HepG2 (cell line): ENCODE data around the gene CNGA3. TPM values are rescaled to one million over a fixed set of nuclear protein-coding genes. Genes with fewer than 3 reads are reported as not detected.
A peak's percentile ranks its signal among the peaks of the same experiment; 100 is the strongest.

ENCODE experiments used
- CBX2 ChIP-seq, 2 experiments: fragments of 200-600 bp in 1 of 2; sonication (generic); formaldehyde crosslinking in 1 of 2; IDR thresholded peaks; 2 replicates each; pipeline versions ENCODE4 v1.7.0 to v1.8.1; 2018 to 2022; ENCODE audit warnings: low read depth in 2 of 2, low read length in 1 of 2, mild to moderate bottlenecking in 1 of 2, missing genetic modification reagents in 1 of 2
- CENPT ChIP-seq: sonication (generic); formaldehyde crosslinking; IDR thresholded peaks from 2 replicates; pipeline ENCODE4 v1.8.0; 2022; ENCODE audit warnings: low read depth, mild to moderate bottlenecking, moderate library complexity, missing genetic modification reagents
- ETV5 ChIP-seq: IDR thresholded peaks from 2 replicates; pipeline ENCODE4 v1.6.1; 2018; ENCODE audit warnings: missing biosample characterization, missing genetic modification reagents, inconsistent platforms, borderline replicate concordance
- HNF4A ChIP-seq: sonication (generic); formaldehyde crosslinking; IDR thresholded peaks from 2 replicates; pipeline ENCODE4 v1.4.0; 2020; ENCODE audit warnings: missing genetic modification reagents
- JDP2 ChIP-seq: sonication (generic); formaldehyde crosslinking; IDR thresholded peaks from 2 replicates; pipeline ENCODE4 v1.8.1; 2022; ENCODE audit warnings: missing genetic modification reagents, borderline replicate concordance
- KDM2A ChIP-seq: sonication (generic); formaldehyde crosslinking; IDR thresholded peaks from 2 replicates; pipeline ENCODE4 v1.4.0; 2020; ENCODE audit warnings: low read depth, missing genetic modification reagents, borderline replicate concordance
- KLF16 ChIP-seq, 2 experiments: sonication (generic) in 1 of 2; formaldehyde crosslinking in 1 of 2; IDR thresholded peaks; 2 replicates each; pipeline versions ENCODE4 v1.6.1 to v1.8.0; 2016 to 2023; ENCODE audit warnings: missing genetic modification reagents in 2 of 2, missing compliant biosample characterization in 1 of 2
- MAFK ChIP-seq, 2 experiments: IDR thresholded peaks in 1 of 2; conservative IDR thresholded peaks in 1 of 2; 2 replicates each; pipeline ENCODE4 v1.6.1; 2011; ENCODE audit warnings: improper control_type of control experiment in 2 of 2, low read length in 2 of 2
- MTA1 ChIP-seq: sonication (generic); formaldehyde crosslinking; IDR thresholded peaks from 2 replicates; pipeline ENCODE4 v1.4.0; 2020; ENCODE audit warnings: missing genetic modification reagents, mild to moderate bottlenecking, borderline replicate concordance
- NFKBIZ ChIP-seq: IDR thresholded peaks from 2 replicates; pipeline ENCODE4 v1.6.1; 2018; ENCODE audit warnings: missing genetic modification reagents, missing compliant biosample characterization
- SKI ChIP-seq: fragments of 450-650 bp; IDR thresholded peaks from one replicate; pipeline ENCODE4 v1.6.1; 2018; ENCODE audit warnings: mild to moderate bottlenecking; ENCODE audit not compliant: partially characterized antibody
- ZBTB7A ChIP-seq: sonication (generic); formaldehyde crosslinking; IDR thresholded peaks from 2 replicates; pipeline ENCODE4 v1.8.0; 2022; ENCODE audit warnings: mild to moderate bottlenecking, missing genetic modification reagents
- ZFP36 ChIP-seq: fragments of 150-350 bp; IDR thresholded peaks from 2 replicates; pipeline ENCODE4 v1.6.1; 2018; ENCODE audit warnings: borderline replicate concordance, low read length, low read depth; ENCODE audit not compliant: partially characterized antibody
- ZMYM2 ChIP-seq: sonication (generic); formaldehyde crosslinking; IDR thresholded peaks from 2 replicates; pipeline ENCODE4 v1.8.0; 2022; ENCODE audit warnings: mild to moderate bottlenecking, missing genetic modification reagents
- ZNF790 ChIP-seq: sonication (generic); formaldehyde crosslinking; IDR thresholded peaks from 2 replicates; pipeline ENCODE4 v1.8.0; 2022; ENCODE audit warnings: missing genetic modification reagents, mild to moderate bottlenecking, borderline replicate concordance
- polyA plus RNA-seq, 8 experiments: library from polyadenylated mRNA; depleted of rRNA in 3 of 8; stranded (reverse) in 7 of 8; unstranded in 1 of 8; fragments of >200 nt; fragmentation: Illumina TruSeq in 4 of 8; extraction: Trizol in 4 of 8; gene quantifications; 2 replicates each; pipeline versions ENCODE4 v1.2.1 to v1.2.3, GENCODE V29; 2011 to 2016; ENCODE audit warnings: low read depth in 4 of 8, missing spikeins in 1 of 8, mixed read lengths in 1 of 8; ENCODE audit not compliant: insufficient read depth in 1 of 8
- total RNA-seq, 5 experiments: library from RNA; depleted of rRNA; stranded (reverse); fragments of >200 nt; fragmentation: Illumina TruSeq; extraction: Trizol; gene quantifications; 2 replicates each; pipeline ENCODE4 v1.2.3, GENCODE V29; 2016; ENCODE audit warnings: low read depth in 1 of 5
- TF ChIP-seq, protein P1 (sequence below): IDR thresholded peaks from 2 replicates; pipeline ENCODE4 v1.6.1; 2012; ENCODE audit warnings: low read depth, low read length, improper control_type of control experiment
- TF ChIP-seq, protein P2 (sequence below): sonication (generic); formaldehyde crosslinking; IDR thresholded peaks from 2 replicates; pipeline ENCODE4 v1.4.0; 2020; ENCODE audit warnings: missing genetic modification reagents
- TF ChIP-seq, protein P3 (sequence below): sonication (generic); formaldehyde crosslinking; IDR thresholded peaks from 2 replicates; pipeline ENCODE4 v1.4.0; 2020; ENCODE audit warnings: mild to moderate bottlenecking, missing genetic modification reagents
- TF ChIP-seq, protein P4 (sequence below): sonication (generic); formaldehyde crosslinking; IDR thresholded peaks from 2 replicates; pipeline ENCODE4 v1.5.1; 2020; ENCODE audit warnings: mild to moderate bottlenecking, moderate library complexity, missing genetic modification reagents
- TF ChIP-seq, protein P5 (sequence below): sonication (generic); formaldehyde crosslinking; IDR thresholded peaks from 2 replicates; pipeline ENCODE4 v1.4.0; 2020; ENCODE audit warnings: missing genetic modification reagents, mild to moderate bottlenecking, borderline replicate concordance

The CNGA3 gene
- total and polyA plus RNA-seq, 2 of the 13 experiments (the other 11 are each of a cell fraction or from before 2014, with no cell fraction given), result not detected

DNA sequence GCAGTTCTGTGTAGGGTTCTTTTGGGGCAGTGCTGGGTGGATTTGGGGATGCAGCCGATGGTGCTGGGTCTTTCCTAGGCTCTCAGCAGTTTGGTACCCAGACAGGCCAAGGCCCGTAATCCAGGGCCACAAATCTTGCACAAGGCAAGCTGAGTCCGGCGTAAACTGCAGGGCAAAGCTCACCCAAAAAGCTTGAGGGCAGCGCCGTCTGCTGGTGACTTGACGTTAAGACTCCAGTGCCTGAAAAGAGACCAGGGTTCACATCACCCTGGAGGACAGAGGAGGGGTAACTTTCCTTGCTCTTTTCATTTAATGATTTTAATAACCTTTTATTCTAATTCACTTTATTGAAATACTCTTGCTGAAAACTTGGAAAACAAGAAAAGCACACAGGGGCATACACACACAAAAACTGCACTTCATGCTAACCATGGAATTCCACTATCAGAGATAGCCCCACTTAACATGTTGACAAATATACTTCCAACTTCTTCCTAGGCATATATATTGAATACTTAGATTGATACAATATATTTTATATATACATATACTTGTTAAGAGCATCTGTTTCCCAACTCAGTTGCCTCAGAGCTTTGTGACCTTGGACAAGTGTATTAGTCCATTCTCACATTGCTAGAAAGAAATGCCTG lies 38.9 kb downstream of the CNGA3 start (continued):
- TF ChIP-seq HNF4A (CRISPR knock-in tag), result peak; percentile 85
- no peak for TF ChIP-seq NFKBIZ (CRISPR knock-in tag)
- TF ChIP-seq CENPT (CRISPR knock-in tag), result no peak
- TF ChIP-seq JDP2 (CRISPR knock-in tag), result no peak
- TF ChIP-seq ZMYM2 (CRISPR knock-in tag), result no peak
- TF ChIP-seq ZNF790 (CRISPR knock-in tag), result no peak
- TF ChIP-seq MAFK (conservative IDR thresholded peaks at IDR 0.05 in 1 of 2, IDR thresholded peaks at IDR 0.05 in 1 of 2; ENCODE audit: low read length in 2 of 2), result 0 out of 4 replicates have a peak, but pooled peaks of 1 of the 2 experiments have one; percentile 1
- no peak for TF ChIP-seq ETV5 (CRISPR knock-in tag)
- TF ChIP-seq CBX2 (IDR thresholded peaks at IDR 0.05; ENCODE audit: low read depth, low read length), result no peak
- no peak for TF ChIP-seq CBX2 (CRISPR knock-in tag; IDR thresholded peaks at IDR 0.05; ENCODE audit: low read depth)
- TF ChIP-seq, protein P1, sequence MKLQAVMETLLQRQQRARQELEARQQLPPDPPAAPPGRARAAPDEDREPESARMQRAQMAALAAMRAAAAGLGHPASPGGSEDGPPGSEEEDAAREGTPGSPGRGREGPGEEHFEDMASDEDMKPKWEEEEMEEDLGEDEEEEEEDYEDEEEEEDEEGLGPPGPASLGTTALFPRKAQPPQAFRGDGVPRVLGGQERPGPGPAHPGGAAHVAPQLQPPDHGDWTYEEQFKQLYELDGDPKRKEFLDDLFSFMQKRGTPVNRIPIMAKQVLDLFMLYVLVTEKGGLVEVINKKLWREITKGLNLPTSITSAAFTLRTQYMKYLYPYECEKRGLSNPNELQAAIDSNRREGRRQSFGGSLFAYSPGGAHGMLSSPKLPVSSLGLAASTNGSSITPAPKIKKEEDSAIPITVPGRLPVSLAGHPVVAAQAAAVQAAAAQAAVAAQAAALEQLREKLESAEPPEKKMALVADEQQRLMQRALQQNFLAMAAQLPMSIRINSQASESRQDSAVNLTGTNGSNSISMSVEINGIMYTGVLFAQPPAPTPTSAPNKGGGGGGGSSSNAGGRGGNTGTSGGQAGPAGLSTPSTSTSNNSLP, result 0 out of 2 replicates have a peak, but pooled peaks have one; percentile 27
- no peak for TF ChIP-seq MTA1 (CRISPR knock-in tag)
- TF ChIP-seq, protein P2, sequence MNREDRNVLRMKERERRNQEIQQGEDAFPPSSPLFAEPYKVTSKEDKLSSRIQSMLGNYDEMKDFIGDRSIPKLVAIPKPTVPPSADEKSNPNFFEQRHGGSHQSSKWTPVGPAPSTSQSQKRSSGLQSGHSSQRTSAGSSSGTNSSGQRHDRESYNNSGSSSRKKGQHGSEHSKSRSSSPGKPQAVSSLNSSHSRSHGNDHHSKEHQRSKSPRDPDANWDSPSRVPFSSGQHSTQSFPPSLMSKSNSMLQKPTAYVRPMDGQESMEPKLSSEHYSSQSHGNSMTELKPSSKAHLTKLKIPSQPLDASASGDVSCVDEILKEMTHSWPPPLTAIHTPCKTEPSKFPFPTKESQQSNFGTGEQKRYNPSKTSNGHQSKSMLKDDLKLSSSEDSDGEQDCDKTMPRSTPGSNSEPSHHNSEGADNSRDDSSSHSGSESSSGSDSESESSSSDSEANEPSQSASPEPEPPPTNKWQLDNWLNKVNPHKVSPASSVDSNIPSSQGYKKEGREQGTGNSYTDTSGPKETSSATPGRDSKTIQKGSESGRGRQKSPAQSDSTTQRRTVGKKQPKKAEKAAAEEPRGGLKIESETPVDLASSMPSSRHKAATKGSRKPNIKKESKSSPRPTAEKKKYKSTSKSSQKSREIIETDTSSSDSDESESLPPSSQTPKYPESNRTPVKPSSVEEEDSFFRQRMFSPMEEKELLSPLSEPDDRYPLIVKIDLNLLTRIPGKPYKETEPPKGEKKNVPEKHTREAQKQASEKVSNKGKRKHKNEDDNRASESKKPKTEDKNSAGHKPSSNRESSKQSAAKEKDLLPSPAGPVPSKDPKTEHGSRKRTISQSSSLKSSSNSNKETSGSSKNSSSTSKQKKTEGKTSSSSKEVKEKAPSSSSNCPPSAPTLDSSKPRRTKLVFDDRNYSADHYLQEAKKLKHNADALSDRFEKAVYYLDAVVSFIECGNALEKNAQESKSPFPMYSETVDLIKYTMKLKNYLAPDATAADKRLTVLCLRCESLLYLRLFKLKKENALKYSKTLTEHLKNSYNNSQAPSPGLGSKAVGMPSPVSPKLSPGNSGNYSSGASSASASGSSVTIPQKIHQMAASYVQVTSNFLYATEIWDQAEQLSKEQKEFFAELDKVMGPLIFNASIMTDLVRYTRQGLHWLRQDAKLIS (CRISPR knock-in tag), result no peak
- no peak for TF ChIP-seq SKI
- TF ChIP-seq, protein P3, sequence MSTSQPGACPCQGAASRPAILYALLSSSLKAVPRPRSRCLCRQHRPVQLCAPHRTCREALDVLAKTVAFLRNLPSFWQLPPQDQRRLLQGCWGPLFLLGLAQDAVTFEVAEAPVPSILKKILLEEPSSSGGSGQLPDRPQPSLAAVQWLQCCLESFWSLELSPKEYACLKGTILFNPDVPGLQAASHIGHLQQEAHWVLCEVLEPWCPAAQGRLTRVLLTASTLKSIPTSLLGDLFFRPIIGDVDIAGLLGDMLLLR (CRISPR knock-in tag), result no peak
- TF ChIP-seq, protein P4, sequence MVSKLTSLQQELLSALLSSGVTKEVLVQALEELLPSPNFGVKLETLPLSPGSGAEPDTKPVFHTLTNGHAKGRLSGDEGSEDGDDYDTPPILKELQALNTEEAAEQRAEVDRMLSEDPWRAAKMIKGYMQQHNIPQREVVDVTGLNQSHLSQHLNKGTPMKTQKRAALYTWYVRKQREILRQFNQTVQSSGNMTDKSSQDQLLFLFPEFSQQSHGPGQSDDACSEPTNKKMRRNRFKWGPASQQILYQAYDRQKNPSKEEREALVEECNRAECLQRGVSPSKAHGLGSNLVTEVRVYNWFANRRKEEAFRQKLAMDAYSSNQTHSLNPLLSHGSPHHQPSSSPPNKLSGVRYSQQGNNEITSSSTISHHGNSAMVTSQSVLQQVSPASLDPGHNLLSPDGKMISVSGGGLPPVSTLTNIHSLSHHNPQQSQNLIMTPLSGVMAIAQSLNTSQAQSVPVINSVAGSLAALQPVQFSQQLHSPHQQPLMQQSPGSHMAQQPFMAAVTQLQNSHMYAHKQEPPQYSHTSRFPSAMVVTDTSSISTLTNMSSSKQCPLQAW (CRISPR knock-in tag), result 0 out of 2 replicates have a peak, but pooled peaks have one; percentile 31
- TF ChIP-seq KLF16 (CRISPR knock-in tag; IDR thresholded peaks at IDR 0.05), result peak in 1 of 2 experiments; percentile 39; a peak in 1 of 4 replicates
- peak; percentile 80 for TF ChIP-seq KDM2A (CRISPR knock-in tag)
- no peak for TF ChIP-seq ZBTB7A
- TF ChIP-seq ZFP36, result peak; percentile 66
- TF ChIP-seq, protein P5, sequence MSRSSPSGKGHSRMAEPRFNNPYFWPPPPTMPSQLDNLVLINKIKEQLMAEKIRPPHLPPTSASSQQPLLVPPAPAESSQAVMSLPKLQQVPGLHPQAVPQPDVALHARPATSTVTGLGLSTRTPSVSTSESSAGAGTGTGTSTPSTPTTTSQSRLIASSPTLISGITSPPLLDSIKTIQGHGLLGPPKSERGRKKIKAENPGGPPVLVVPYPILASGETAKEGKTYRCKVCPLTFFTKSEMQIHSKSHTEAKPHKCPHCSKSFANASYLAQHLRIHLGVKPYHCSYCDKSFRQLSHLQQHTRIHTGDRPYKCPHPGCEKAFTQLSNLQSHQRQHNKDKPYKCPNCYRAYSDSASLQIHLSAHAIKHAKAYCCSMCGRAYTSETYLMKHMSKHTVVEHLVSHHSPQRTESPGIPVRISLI, result no peak
